ENCODE data around the gene KLK5. TPM values are rescaled to one million over a fixed set of nuclear protein-coding genes. Genes with fewer than 3 reads are reported as not detected.
"Not testable (repeated sequence)": the region's sequence is repeated elsewhere in the genome, so short reads cannot be mapped to it uniquely, and the experiment has no call there.

Gene KLK5
- total RNA-seq, 2 donors from 2014 or later, result 1.9 to 2.7 TPM

DNA sequence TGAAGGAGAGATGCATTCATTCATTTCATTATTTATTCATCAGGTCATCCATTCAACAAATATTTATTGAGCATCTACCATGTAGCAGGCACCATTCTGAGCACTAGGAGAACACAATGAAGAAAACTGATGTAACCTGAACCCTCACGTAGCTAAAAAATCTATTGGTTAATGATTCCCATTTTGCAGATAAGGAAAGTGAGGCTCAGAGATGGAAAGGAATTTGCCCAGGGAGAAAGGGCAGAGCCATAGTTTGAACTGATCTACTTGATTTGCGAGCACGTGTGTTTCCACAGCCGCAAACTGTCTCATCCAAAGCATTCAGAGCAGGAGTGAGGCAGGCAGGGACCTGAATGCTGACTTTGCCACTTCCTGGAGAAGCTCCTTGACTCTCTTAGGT, 45.8 kb upstream of the KLK5 start:
- Histone ChIP-seq H3K36me3 (no peaks in the 10 kb centered on the region), H3K27ac (no peak overlapping the region), H3K4me3 (no peak overlapping the region), H3K4me1 (replicated peaks) (no peaks in the 10 kb centered on the region), H3K9me3 (no peaks in the 10 kb centered on the region), H3K27me3 (replicated peaks; ENCODE audit: insufficient read depth) (peaks cover 13% of the 10 kb centered on the region)
- TF ChIP-seq POLR2AphosphoS5 (IDR thresholded peaks at IDR 0.05), result no peak
- TF ChIP-seq, protein P1, sequence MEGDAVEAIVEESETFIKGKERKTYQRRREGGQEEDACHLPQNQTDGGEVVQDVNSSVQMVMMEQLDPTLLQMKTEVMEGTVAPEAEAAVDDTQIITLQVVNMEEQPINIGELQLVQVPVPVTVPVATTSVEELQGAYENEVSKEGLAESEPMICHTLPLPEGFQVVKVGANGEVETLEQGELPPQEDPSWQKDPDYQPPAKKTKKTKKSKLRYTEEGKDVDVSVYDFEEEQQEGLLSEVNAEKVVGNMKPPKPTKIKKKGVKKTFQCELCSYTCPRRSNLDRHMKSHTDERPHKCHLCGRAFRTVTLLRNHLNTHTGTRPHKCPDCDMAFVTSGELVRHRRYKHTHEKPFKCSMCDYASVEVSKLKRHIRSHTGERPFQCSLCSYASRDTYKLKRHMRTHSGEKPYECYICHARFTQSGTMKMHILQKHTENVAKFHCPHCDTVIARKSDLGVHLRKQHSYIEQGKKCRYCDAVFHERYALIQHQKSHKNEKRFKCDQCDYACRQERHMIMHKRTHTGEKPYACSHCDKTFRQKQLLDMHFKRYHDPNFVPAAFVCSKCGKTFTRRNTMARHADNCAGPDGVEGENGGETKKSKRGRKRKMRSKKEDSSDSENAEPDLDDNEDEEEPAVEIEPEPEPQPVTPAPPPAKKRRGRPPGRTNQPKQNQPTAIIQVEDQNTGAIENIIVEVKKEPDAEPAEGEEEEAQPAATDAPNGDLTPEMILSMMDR (IDR thresholded peaks at IDR 0.05), result no peak
- TF ChIP-seq POLR2A (IDR thresholded peaks at IDR 0.05), result no peak
- 61% methylated on average over 4 of the region's 4 CpGs for WGBS
- intact Hi-C loops (cut with DNase I), result no loop called here
- DNase-seq (ENCODE audit: low spot score), result no peak

DNA sequence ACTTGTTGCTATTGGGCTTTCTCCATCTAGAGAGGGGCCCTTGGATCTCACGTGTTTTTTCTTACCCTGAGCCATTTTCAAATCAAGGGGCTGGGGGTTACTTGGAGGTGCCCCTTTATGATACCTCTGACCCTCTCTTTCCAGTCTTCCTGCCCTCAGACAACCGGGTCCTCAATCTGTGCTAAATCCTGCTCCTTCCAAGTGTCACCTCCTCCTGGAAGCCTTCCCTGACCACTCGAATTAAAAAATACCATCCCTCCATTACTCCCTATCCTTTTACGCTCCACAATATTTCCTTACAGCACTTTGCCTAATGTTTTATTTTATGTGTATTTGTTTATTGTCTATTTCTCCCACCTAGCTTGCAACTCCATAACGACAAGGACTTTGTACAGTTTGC, 45.2 kb upstream of the KLK5 start:
- Histone ChIP-seq H3K27me3 (replicated peaks; ENCODE audit: insufficient read depth) (peaks cover 11% of the 10 kb centered on the region), H3K36me3 (no peaks in the 10 kb centered on the region), H3K9me3 (no peaks in the 10 kb centered on the region), H3K27ac (no peak overlapping the region), H3K4me1 (replicated peaks) (no peaks in the 10 kb centered on the region), H3K4me3 (no peak overlapping the region)
- no peak for TF ChIP-seq POLR2AphosphoS5 (IDR thresholded peaks at IDR 0.05)
- TF ChIP-seq, protein P1 (IDR thresholded peaks at IDR 0.05), result no peak
- no peak for DNase-seq (ENCODE audit: low spot score)
- 52% methylated on average over 5 of the region's 5 CpGs for WGBS
- intact Hi-C loops (cut with DNase I), result no loop called here

GRCh38 chr19:50994129-50994528, 41.3 kb upstream of the KLK5 start:
- intact Hi-C loops (cut with DNase I), result no loop called here
- 78% methylated on average over 2 of the region's 2 CpGs for WGBS
- DNase-seq (ENCODE audit: low spot score), result no peak
- no peak for TF ChIP-seq POLR2A (IDR thresholded peaks at IDR 0.05)
- no peak for TF ChIP-seq POLR2AphosphoS5 (IDR thresholded peaks at IDR 0.05)
- TF ChIP-seq, protein P1 (IDR thresholded peaks at IDR 0.05), result no peak
- Histone ChIP-seq H3K4me3 (no peak overlapping the region), H3K9me3 (no peaks in the 10 kb centered on the region), H3K36me3 (no peaks in the 10 kb centered on the region), H3K27me3 (replicated peaks; ENCODE audit: insufficient read depth) (no peaks in the 10 kb centered on the region), H3K27ac (no peak overlapping the region), H3K4me1 (replicated peaks) (no peaks in the 10 kb centered on the region)

GRCh38 chr19:50992666-50993035, 39.8 kb upstream of the KLK5 start:
- no peaks in the 10 kb centered on the region for H3K4me1 ChIP-seq (replicated peaks)
- H3K9me3 ChIP-seq, result no peaks in the 10 kb centered on the region
- intact Hi-C loops (cut with DNase I), result no loop called here
- H3K27me3 ChIP-seq (replicated peaks; ENCODE audit: insufficient read depth), result no peaks in the 10 kb centered on the region
- TF ChIP-seq POLR2A (IDR thresholded peaks at IDR 0.05), result no peak
- TF ChIP-seq, protein P1 (IDR thresholded peaks at IDR 0.05), result no peak
- no peak for TF ChIP-seq POLR2AphosphoS5 (IDR thresholded peaks at IDR 0.05)
- WGBS, result 53% methylated on average over 2 of the region's 2 CpGs
- H3K27ac ChIP-seq, result no peak overlapping the region
- DNase-seq (ENCODE audit: low spot score), result no peak
- H3K4me3 ChIP-seq, result no peak overlapping the region
- no peaks in the 10 kb centered on the region for H3K36me3 ChIP-seq

- DNase-seq (ENCODE audit: low spot score); H3K4me1 ChIP-seq (replicated peaks); H3K4me3 ChIP-seq; intact Hi-C loops (cut with DNase I); H3K9me3 ChIP-seq; H3K36me3 ChIP-seq; H3K27me3 ChIP-seq (replicated peaks; ENCODE audit: insufficient read depth); H3K27ac ChIP-seq: not testable (repeated sequence)
- WGBS, result 83% methylated on average over 14 of the region's 14 CpGs
These were observed 31.6 kb upstream of the KLK5 start for GRCh38 chr19:50984416-50984815.
